H9 (cell line): ENCODE measurements around the gene C21orf58. TPM values are rescaled to one million over a fixed set of nuclear protein-coding genes. Genes with fewer than 3 reads are reported as not detected.

Experiments
- DNase-seq: peaks from one replicate; pipeline ENCODE4 v3.0.0-alpha.2; 2017
- H2AFZ ChIP-seq: one replicate; pipeline ENCODE4 v1.6.1; 2013; ENCODE audit warnings: mild to moderate bottlenecking, low read length, control low read depth, moderate library complexity
- H2AK5ac ChIP-seq: 2 replicates; pipeline ENCODE4 v1.6.1; 2013; ENCODE audit warnings: low read length, control low read depth, mixed read lengths; ENCODE audit not compliant: insufficient read length
- H2BK120ac ChIP-seq: one replicate; pipeline ENCODE4 v1.6.1; 2013; ENCODE audit warnings: low read depth, mild to moderate bottlenecking, low read length, control low read depth, inconsistent platforms; ENCODE audit not compliant: poor library complexity, severe bottlenecking
- H2BK12ac ChIP-seq: 2 replicates; pipeline ENCODE4 v1.6.1; 2013; ENCODE audit warnings: low read length, control low read depth, mixed read lengths, low read depth; ENCODE audit not compliant: insufficient read length
- H2BK15ac ChIP-seq: 2 replicates; pipeline ENCODE4 v1.6.1; 2013; ENCODE audit warnings: low read depth, low read length, control low read depth
- H2BK20ac ChIP-seq: one replicate; pipeline ENCODE4 v1.6.1; 2013; ENCODE audit warnings: low read depth, mild to moderate bottlenecking, low read length, control low read depth, inconsistent platforms; ENCODE audit not compliant: poor library complexity, severe bottlenecking
- H2BK5ac ChIP-seq: 2 replicates; pipeline ENCODE4 v1.6.1; 2013; ENCODE audit warnings: low read length, control low read depth, mixed read lengths; ENCODE audit not compliant: insufficient read length
- H3K14ac ChIP-seq: 2 replicates; pipeline ENCODE4 v1.6.1; 2013; ENCODE audit warnings: low read length, control low read depth; ENCODE audit not compliant: insufficient read depth
- H3K18ac ChIP-seq: 2 replicates; pipeline ENCODE4 v1.6.1; 2013; ENCODE audit warnings: low read depth, mild to moderate bottlenecking, mixed read lengths, low read length, control low read depth; ENCODE audit not compliant: insufficient read length
- H3K23ac ChIP-seq: 2 replicates; pipeline ENCODE4 v1.6.1; 2013; ENCODE audit warnings: low read length, control low read depth, mixed read lengths, low read depth; ENCODE audit not compliant: insufficient read length
- H3K23me2 ChIP-seq: 2 replicates; pipeline ENCODE4 v1.6.1; 2013; ENCODE audit warnings: low read depth, mild to moderate bottlenecking, mixed read lengths, low read length, control low read depth; ENCODE audit not compliant: insufficient read length, poor library complexity, severe bottlenecking
- H3K27ac ChIP-seq: 2 replicates; pipeline ENCODE4 v1.5.1; 2013; ENCODE audit warnings: low read length, control low read depth, mixed read lengths, low read depth; ENCODE audit not compliant: insufficient read length
- H3K27me3 ChIP-seq: 2 replicates; pipeline ENCODE4 v1.6.1; 2013; ENCODE audit warnings: low read length, control low read depth, inconsistent platforms; ENCODE audit not compliant: insufficient read depth
- H3K4ac ChIP-seq: 2 replicates; pipeline ENCODE4 v1.6.1; 2013; ENCODE audit warnings: low read depth, mild to moderate bottlenecking, control low read depth, inconsistent platforms, low read length, moderate library complexity
- H3K4me1 ChIP-seq: 2 replicates; pipeline ENCODE4 v1.6.1; 2013; ENCODE audit warnings: low read length, control low read depth, inconsistent platforms; ENCODE audit not compliant: insufficient read depth
- H3K4me2 ChIP-seq: 2 replicates; pipeline ENCODE4 v1.6.1; 2013; ENCODE audit warnings: low read length, control low read depth, mixed read lengths; ENCODE audit not compliant: insufficient read length, insufficient read depth
- H3K56ac ChIP-seq: 2 replicates; pipeline ENCODE4 v1.6.1; 2013; ENCODE audit warnings: low read depth, mild to moderate bottlenecking, mixed read lengths, low read length, control low read depth; ENCODE audit not compliant: insufficient read length
- H3K79me1 ChIP-seq: 2 replicates; pipeline ENCODE4 v1.6.1; 2013; ENCODE audit warnings: low read depth, mild to moderate bottlenecking, moderate library complexity, low read length, control low read depth, inconsistent platforms; ENCODE audit not compliant: insufficient read depth, poor library complexity, severe bottlenecking
- H3K79me2 ChIP-seq: 2 replicates; pipeline ENCODE4 v1.6.1; 2013; ENCODE audit warnings: low read length, control low read depth, inconsistent platforms; ENCODE audit not compliant: insufficient read depth
- H3K9ac ChIP-seq: 2 replicates; pipeline ENCODE4 v1.6.1; 2013; ENCODE audit warnings: low read length, control low read depth, mixed read lengths; ENCODE audit not compliant: insufficient read length; ENCODE audit errors: extremely low read depth
- H3K9me3 ChIP-seq: one replicate; pipeline ENCODE4 v1.6.1; 2013; ENCODE audit warnings: low read depth, low read length, inconsistent platforms; ENCODE audit not compliant: control insufficient read depth
- H3T11ph ChIP-seq: one replicate; pipeline ENCODE4 v1.6.1; 2013; ENCODE audit warnings: mild to moderate bottlenecking, low read length, control low read depth, inconsistent platforms
- H4K20me1 ChIP-seq: one replicate; pipeline ENCODE4 v1.6.1; 2013; ENCODE audit not compliant: control insufficient read depth, insufficient read length, insufficient read depth
- H4K5ac ChIP-seq: 2 replicates; pipeline ENCODE4 v1.6.1; 2013; ENCODE audit warnings: low read depth, mild to moderate bottlenecking, mixed read lengths, low read length, control low read depth; ENCODE audit not compliant: insufficient read length
- H4K8ac ChIP-seq: replicated peaks from 2 replicates; pipeline ENCODE4 v1.6.1; 2013; ENCODE audit warnings: low read length, control low read depth, mixed read lengths, low read depth; ENCODE audit not compliant: insufficient read length
- H4K91ac ChIP-seq: 2 replicates; pipeline ENCODE4 v1.6.1; 2013; ENCODE audit warnings: low read depth, mild to moderate bottlenecking, moderate library complexity, mixed read lengths, low read length, control low read depth; ENCODE audit not compliant: insufficient read length
- H3K27ac Mint-ChIP-seq, 3 experiments: 2 replicates in 2 of 3; 3 replicates in 1 of 3; pipeline ENCODE4 v1.8.0; 2020 to 2021; ENCODE audit warnings: mixed read lengths in 3 of 3, mild to moderate bottlenecking in 1 of 3, moderate library complexity in 1 of 3
- H3K27me3 Mint-ChIP-seq: 2 replicates; pipeline ENCODE4 v1.8.0; 2021; ENCODE audit warnings: low read depth, mild to moderate bottlenecking, moderate library complexity, mixed read lengths
- H3K36me3 Mint-ChIP-seq, 3 experiments: 2 replicates in 2 of 3; 3 replicates in 1 of 3; pipeline ENCODE4 v1.8.0; 2020 to 2021; ENCODE audit warnings: low read depth in 3 of 3, mixed read lengths in 3 of 3; ENCODE audit not compliant: insufficient read depth in 1 of 3
- H3K4me1 Mint-ChIP-seq, 2 experiments: 2 replicates each; pipeline ENCODE4 v1.8.0; 2020; ENCODE audit warnings: mixed read lengths in 2 of 2
- H3K4me3 Mint-ChIP-seq, 2 experiments: 2 replicates in 1 of 2; 3 replicates in 1 of 2; pipeline ENCODE4 v1.8.0; 2020 to 2021; ENCODE audit warnings: mild to moderate bottlenecking in 2 of 2, mixed read lengths in 2 of 2, moderate library complexity in 1 of 2
- H3K9me3 Mint-ChIP-seq, 2 experiments: 2 replicates in 1 of 2; 3 replicates in 1 of 2; pipeline ENCODE4 v1.8.0; 2020; ENCODE audit warnings: mild to moderate bottlenecking in 2 of 2, mixed read lengths in 2 of 2, moderate library complexity in 1 of 2
- WGBS: extraction: QIAGEN DNeasy Blood & Tissue Kit; methylation state at CpG from one replicate; pipeline ENCODE4 v1.1.7; 2013; ENCODE audit warnings: missing lambda C conversion rate, low lambda C conversion rate, mixed read lengths; ENCODE audit not compliant: insufficient read length; ENCODE audit errors: extremely low coverage; 5-methylcytosine and 5-hydroxymethylcytosine counted together
- total RNA-seq: library from RNA; stranded (reverse); gene quantifications from 2 replicates; pipeline ENCODE4 v1.2.1, GENCODE V29; 2021
- TF ChIP-seq, protein P1 (sequence below): fragments of 200-600 bp; sonication (generic); conservative IDR thresholded peaks from 3 replicates; pipeline ENCODE4 v1.8.0; 2021; ENCODE audit warnings: antibody characterized with exemption, mild to moderate bottlenecking

Gene C21orf58
- total RNA-seq, 1 experiment from 2014 or later, result 17.2 TPM

DNA sequence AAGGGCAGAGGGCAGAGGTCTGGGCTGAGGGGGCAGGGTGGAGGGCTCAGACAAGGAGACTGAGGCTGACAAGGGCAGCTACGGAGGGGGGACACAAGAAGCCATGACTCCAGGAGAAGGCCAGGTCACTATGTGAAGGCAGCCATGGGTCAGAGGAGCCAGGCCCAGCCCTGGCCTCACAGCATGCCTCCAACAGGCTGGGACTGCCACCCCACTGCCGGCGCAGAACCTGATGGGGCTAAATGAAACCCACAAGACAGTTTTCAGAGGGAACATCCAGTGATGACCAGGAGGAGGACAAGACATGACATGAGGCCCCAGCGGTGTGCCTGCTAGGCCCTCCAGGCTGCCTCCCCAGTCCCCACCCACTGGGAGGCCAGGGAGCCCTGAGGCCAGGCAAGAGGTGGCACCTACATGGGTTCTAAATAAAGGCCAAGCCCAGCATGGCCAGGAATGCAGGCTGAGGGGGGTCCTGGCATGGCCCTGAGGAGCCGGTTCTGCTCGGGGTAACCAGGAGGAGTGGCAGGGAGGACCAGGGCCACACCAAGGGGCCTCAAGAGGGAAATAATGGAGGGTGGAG is 67.8 kb downstream of the C21orf58 start:
- Histone ChIP-seq H3K79me1 (no peaks in the 10 kb centered on the region), H2BK120ac (no peak overlapping the region), H3K56ac (no peak overlapping the region), H2BK5ac (no peak overlapping the region), H2BK15ac (no peak overlapping the region), H3K27ac (no peak overlapping the region), H4K20me1 (no peaks in the 10 kb centered on the region), H3T11ph (no peak overlapping the region), H3K23ac (no peak overlapping the region), H3K9me3 (no peaks in the 10 kb centered on the region), H2BK20ac (no peak overlapping the region), H3K27me3 (no peaks in the 10 kb centered on the region), H3K14ac (no peak overlapping the region), H3K18ac (no peak overlapping the region), H3K4ac (no peak overlapping the region), H3K79me2 (no peaks in the 10 kb centered on the region), H4K8ac (no peak overlapping the region), H3K4me1 (no peaks in the 10 kb centered on the region), H3K9ac (no peak overlapping the region), H4K91ac (no peak overlapping the region), H2AK5ac (no peak overlapping the region), H4K5ac (no peak overlapping the region), H2BK12ac (no peak overlapping the region), H2AFZ (no peak overlapping the region), H3K23me2 (no peaks in the 10 kb centered on the region), H3K4me2 (no peak overlapping the region)
- TF ChIP-seq, protein P1, sequence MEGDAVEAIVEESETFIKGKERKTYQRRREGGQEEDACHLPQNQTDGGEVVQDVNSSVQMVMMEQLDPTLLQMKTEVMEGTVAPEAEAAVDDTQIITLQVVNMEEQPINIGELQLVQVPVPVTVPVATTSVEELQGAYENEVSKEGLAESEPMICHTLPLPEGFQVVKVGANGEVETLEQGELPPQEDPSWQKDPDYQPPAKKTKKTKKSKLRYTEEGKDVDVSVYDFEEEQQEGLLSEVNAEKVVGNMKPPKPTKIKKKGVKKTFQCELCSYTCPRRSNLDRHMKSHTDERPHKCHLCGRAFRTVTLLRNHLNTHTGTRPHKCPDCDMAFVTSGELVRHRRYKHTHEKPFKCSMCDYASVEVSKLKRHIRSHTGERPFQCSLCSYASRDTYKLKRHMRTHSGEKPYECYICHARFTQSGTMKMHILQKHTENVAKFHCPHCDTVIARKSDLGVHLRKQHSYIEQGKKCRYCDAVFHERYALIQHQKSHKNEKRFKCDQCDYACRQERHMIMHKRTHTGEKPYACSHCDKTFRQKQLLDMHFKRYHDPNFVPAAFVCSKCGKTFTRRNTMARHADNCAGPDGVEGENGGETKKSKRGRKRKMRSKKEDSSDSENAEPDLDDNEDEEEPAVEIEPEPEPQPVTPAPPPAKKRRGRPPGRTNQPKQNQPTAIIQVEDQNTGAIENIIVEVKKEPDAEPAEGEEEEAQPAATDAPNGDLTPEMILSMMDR, result no peak
- Mint-ChIP-seq H3K36me3 (peaks cover 53 to 93% (median 78%) of the 10 kb centered on the region in 3 experiments; a peak in 6 of 7 replicates), H3K4me1 (no peaks in the 10 kb centered on the region), H3K27ac (no peak overlapping the region), H3K27me3 (no peaks in the 10 kb centered on the region), H3K9me3 (no peaks in the 10 kb centered on the region), H3K4me3 (no peak overlapping the region)
- no peak for DNase-seq
- WGBS, result no CpG with 5 or more reads among the region's 6 CpGs
